NCI-H510A treated with DMSO at 0.1 percent for 48 hours (cell line): ENCODE results near the gene COX6B2.
"Not testable (repeated sequence)": the region's sequence is repeated elsewhere in the genome, so short reads cannot be mapped to it uniquely, and the experiment has no call there.

Experiments used
- DNase-seq: peaks from one replicate; lab custom pipeline; 2025; lab: John Stamatoyannopoulos, UW

COX6B2 gene

DNA sequence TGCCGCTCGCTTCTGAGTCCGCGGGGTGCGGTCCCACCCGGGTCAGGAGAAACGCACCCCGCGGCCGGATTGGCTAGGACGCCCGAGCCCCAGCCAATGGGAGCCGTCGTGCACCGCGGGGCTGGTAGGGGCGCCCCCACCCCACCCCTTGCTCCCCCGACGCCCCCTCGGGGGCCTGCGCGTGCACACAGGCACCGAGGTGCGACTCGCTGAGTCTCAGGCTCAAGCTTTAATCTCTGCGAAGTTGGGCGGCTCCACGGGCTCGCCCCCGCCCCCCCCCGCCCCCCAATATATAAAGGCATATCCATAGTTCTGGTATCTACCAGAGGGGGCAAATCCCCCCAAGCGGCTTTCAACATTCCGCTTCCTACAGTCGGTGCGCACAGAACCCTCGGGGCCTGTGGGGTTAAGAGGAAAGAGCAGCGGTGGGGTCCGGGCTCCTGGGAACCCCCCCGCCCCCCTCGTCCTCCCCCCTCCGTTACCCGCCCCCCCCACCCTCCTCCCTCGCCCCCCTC is at the start of gene COX6B2:
Gene COX6B2, minus strand, starts transcription at position 22 of the 515 bp plus-strand sequence. CDS start 198 bp downstream, outside the sequence.
- no peak for DNase-seq

DNA sequence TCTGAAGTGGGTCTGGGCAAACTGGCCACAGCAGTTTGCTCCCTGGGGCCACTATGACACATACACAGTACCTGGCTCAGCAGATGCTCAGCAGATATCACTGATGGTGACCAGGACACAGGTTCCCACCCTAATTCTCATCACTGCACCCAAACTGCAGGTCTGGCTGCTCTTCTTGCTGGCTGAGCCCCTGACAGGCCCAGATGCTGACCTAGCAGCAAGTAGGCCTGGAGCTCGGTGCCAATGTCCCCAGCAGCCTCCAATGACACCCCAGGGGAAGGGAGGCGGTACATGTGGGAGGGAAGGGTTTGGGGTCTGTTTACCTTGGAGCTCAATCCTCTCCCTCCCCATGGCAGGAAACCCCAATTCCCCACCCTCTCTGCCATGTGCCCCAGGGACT is 48.0 kb upstream of the COX6B2 start:
- DNase-seq, result no peak

GRCh38 chr19:55401390-55401789 is 46.9 kb upstream of the COX6B2 start:
- DNase-seq, result not testable (repeated sequence)

GRCh38 chr19:55400281-55401087 is 46.0 kb upstream of the COX6B2 start:
- DNase-seq, result no peak

DNA sequence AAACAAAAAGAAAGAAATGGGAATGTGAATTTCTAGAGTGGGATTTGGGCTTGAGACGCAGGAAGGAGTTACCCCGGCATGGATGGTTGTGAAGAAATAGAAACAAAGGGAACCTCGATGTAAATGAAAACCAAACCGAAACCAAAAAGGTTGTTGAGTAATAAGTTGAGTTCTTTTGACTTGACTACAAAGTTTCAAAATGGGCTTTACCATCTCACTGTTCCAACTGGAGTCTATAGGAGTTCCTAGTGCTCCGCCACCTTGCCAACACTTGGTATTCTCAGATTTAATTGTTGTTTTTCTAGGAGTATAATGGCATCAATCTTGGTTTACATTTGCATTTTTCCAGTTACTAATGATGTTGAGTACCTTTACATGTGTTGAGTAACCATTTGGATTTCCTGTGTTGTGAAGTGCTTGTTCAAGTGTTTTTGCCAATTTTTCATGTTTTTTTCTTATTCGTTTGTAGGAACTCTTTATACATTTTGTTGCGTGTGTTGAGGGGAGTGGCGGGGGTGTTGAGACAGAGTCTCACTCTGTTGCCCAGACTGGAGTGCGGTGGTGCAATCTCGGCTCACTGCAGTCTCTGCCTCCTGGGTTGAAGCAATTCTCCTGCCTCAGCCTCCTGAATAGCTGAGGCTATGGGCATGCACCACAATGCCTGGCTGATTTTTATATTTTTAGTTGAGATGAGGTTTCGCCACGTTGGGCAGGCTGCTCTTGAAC is 43.8 kb upstream of the COX6B2 start:
- no peak for DNase-seq

- no peak for DNase-seq
Observed at GRCh38 chr19:55392820-55393761, 38.6 kb upstream of the COX6B2 start.

DNA sequence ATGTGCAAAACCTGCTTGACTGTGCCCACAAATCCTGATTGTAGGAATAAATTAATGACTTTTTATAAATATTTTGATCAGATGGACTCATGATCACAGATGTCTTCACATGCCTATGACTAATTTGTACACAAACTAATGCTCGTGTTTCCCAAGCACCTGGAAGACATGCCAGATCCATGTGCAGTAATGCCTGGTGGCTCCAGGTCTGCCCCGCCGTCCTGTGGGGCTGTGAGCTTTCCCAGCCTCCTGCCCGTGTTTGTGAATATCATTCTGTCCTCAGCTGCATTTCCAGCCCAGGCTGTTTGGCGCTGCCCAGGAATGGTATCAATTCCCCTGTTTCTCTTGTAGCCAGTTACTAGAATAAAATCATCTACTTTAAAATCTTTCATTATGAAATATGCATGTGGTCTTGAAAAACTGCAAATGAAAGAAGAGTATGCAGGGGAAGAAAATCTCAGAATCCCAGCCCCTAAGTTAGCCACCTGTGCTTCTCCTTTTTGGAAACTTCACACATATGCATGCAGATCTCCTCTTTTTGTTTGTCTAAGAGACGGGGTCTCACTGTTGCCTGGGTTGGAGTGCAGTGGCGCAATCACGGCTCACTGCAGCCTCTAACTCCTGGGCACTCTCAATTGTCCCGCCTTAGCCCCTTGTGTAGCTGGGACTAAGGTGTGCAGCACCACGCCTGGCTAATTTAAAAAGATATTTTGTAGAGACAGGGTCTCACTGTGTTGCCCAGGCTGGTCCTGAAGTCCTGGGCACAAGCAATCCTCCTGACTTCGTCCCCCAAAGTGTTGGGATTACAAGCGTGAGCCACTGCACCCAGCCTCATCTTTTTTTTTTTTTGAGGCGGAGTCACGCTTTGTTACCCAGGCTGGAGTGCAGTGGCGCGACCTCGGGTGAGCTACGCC is 37.4 kb upstream of the COX6B2 start:
- DNase-seq, result no peak

DNA sequence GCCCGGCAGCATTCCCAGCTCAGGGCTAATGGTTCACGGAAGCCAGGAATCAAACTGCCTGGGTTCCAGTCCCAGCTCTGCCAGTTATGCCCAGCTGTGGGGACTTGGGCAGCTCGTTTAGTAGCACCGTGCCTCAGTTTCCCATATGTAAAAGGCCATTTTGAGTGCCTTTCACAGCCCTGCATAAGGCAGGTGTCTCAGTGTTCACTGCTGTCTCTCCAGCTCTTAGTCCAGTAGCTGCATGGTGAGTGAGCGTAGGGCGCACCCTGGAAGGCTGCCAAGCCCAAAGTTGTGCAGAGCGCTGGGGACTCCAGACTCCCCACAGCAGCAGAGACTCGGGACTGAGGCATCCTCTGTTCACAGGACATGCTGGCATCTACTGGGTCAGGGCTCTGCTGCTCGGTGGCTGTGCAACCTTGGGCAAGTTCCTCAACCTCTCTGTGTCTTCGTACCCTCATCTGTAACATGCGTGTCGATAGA is 36.7 kb upstream of the COX6B2 start:
- DNase-seq, result no peak

GRCh38 chr19:55390461-55390880 is 36.0 kb upstream of the COX6B2 start:
- DNase-seq, result no peak

DNA sequence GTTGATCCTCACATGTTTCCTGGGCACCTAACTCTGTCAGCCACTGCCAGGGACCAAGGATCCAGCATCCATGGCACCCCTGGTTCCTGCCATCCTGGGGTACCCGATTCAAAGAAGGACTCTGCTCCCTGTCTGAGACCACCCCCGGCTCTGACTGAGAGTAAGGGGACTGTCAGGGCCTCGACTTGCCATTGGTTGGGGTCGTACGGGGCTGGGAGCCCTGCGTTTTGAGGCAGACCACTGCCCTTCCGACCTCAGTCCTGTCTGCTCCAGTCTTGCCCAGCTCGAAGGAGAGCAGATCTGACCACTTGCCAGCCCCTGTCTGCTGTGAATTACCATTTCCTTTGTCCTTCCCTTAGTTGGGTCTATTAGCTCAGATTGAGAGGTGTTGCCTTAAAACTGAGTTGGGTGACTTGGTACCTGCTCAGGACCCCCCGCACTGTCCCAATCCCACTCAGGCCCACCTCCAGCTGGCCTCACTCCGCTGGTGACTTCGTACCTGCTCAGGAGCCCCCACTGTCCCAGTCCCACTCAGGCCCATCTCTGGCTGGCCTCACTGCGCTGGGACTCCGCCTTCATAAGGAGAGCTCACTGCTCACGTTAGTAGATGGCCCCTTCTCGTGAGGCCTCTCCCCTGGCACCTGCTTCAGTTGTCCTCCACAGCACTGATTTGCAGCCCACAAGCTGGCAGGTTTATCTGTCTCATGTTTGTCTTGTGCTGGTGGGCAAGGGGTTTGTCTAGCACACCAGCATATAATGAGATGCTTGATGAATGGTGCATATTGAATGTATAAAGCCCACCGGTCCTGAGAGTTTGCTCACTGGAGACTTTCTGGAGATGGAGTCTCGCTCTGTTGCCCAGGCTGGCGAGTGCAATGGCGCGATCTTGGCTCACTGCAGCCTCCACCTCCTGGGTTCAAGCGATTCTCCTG is 35.1 kb upstream of the COX6B2 start:
- DNase-seq, result no peak

DNA sequence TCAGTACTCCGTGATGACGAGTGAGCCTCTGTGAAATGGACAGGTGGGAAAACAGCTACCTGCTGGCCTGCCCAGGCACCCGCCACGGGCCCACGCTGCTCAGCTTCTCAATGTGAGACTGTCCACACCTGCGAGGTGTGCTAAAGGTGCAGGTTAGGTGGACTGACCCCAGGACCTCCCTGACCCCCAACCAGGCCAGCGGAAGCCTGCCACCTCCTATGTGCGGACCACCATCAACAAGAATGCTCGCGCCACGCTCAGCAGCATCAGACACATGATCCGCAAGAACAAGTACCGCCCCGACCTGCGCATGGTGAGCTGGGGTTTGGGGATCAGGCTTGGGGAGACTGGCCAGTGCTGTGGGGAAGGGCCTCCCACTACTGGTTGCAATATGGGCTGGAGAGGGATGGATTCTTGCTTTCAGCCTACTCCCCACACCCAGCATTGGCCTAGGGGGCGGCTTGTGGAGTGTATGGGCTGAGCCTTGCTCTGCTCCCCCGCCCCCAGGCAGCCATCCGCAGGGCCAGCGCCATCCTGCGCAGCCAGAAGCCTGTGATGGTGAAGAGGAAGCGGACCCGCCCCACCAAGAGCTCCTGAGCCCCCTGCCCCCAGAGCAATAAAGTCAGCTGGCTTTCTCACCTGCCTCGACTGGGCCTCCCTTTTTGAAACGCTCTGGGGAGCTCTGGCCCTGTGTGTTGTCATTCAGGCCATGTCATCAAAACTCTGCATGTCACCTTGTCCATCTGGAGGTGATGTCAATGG is 33.4 kb upstream of the COX6B2 start:
- no peak for DNase-seq

- DNase-seq, result no peak
Observed at GRCh38 chr19:55386493-55386971, 32.0 kb upstream of the COX6B2 start.

GRCh38 chr19:55385724-55386492 is 31.4 kb upstream of the COX6B2 start, which contains the start of gene RPL28:
RPL28 (plus strand) TSS chr19:55385932; CDS start chr19:55386358, 426 bp downstream.
- peak; percentile 98 for DNase-seq

DNA sequence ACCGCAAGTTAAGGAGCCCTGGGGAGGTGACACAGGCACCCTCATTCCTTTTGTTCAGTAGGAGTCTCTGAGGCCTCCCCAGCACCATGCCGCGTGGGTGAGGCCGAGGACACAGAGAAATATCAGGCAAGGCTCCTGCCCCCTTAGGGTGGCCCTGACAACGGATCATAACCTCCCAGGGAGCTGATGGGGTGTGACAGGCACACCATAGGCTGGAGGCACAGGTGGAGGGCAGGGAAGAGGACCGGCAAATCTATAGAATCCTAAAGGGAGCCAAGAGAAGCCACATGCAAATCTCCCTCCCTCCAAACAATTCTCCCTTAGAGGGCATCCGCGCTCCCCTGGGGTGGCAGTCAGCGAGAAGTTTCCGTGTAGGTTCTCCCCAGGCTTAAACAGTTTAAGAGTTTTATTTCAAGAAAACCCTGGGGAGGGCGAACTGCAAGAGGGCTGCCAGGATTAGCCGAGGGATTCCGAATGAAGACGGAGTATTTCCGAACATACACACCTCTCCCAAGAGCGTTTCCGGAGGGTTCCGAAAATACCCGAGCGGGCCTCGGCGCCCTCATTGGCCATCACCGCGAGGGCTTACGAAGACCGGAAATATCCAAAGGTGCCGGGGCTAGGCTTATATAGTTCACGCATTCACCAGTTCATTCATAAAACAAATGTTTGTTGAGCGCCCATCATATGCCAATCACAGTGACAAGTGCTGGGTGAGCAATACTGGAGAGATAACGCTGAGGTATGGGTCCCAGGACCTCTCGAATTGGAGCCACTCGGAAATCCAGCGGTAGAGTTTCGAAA is 30.6 kb upstream of the COX6B2 start:
- DNase-seq, result peak; percentile 98

DNA sequence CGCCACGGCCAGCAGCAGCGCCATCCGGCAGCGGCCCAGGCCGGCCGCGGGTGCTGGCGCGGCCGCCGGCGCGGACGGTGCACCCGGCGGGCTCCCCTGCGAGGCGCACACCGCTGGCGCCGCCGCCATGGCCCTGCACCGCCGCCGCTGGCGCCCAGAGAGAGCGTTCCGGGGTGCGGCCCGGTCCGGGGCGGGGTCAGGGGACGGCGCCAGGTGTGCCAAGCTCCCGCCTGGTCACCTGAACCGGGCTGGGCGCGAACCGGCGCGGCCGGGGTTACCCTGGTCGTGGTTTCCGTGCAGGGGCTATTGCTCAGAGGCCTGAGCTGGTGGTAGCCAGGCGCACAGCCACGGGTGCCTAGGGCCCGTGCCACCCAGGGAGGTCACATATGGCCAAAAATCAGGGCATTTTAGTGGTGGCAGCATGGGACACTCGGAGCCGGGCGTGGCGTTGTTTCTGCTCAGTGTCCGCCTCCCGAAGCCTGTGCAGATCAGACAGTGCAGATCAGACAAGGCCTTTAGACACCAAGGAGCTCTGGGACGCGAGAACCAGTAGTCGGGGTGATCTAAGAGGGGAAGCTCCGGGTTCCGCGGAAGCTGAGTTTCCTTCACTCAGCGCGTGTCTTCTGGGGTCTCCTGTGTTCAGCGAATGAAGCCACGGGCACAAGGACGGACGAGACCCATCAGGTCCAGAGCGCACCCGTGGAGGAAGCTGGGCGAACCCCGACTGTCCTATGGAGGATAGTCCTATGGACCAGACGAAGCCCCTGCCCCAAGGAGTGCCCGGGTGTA is 29.8 kb upstream of the COX6B2 start, which contains the start of gene TMEM238:
Gene TMEM238, minus strand, starts transcription at position 162 of the 789 bp plus-strand sequence. Its CDS starts 33 bp downstream, at position 129.
- DNase-seq, result peak; percentile 48
